GM21825 (cell line): ENCODE data around the gene PLA2G4D.

Source experiments
- ATAC-seq: cut with Tn5 transposase; IDR thresholded peaks from one replicate; pipeline ENCODE4 v1.9.1; 2021; ENCODE audit warnings: mild to moderate bottlenecking, moderate library complexity; ENCODE audit not compliant: unreplicated experiment

PLA2G4D gene

DNA sequence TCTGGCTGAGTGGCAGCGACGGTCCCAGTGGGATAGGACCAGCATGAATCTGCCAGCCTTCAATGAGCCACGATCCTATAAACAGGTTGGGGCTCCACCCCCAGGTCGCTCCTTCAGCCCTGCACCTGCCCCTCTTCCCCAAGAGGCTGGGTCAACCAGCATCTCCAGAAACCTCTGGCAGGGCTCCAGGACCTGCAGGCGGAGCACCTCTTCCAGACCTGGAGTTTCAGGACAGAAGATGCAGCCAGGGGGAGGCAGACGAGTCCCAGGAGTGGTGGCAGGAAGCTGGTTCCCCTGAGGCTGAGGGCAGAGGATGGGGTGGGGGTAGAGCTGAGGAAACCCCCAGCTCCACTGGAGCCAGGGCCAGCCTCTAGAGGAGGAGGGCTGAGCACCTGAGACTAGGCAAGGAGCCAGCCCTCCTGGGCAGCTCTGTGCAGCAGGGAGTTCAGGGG lies at the start of gene PLA2G4D:
Gene PLA2G4D (minus strand): TSS at position 51 of the 452 bp plus-strand sequence. CDS start 103 bp downstream, outside the sequence.
- ATAC-seq, result no peak

GRCh38 chr15:42143356-42143755 lies 49.0 kb upstream of the PLA2G4D start:
- no peak for ATAC-seq

- ATAC-seq, result no peak
Observed at GRCh38 chr15:42141795-42142667, 47.7 kb upstream of the PLA2G4D start.

- no peak for ATAC-seq
Observed at GRCh38 chr15:42141246-42141645, 46.9 kb upstream of the PLA2G4D start.

DNA sequence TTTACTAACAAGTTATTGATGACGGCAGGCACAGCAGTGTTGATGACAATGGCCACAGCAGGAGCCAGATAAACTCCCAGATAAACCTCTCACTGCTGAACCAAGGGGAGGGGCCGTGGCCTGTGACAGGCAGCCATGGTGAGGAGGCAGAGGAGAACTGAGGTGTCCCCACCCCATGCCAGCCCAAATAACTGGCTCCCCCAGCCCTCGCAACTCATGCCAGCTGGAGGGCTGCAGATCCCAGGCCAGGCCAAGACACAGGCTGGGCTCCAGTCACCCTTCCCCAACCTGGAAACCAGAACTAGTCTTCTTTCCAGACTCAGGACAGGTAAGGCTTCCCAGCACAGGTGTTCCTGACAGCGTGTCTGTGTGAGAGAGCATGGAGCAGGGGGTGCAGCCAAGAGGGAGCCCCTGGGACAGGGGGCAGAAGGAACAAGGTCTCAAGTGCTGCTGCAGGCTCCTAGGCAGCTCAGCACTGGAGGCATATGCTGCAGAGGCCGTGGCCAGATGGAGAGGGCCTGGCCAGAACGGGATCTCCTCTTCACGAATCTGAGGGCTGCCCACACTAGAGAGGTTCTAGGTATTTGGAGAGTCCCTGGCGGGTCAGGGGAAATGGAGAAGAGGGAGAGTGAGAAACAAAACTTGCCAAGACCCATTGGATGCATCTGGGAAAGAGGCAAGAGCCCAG lies 46.2 kb upstream of the PLA2G4D start:
- no peak for ATAC-seq

DNA sequence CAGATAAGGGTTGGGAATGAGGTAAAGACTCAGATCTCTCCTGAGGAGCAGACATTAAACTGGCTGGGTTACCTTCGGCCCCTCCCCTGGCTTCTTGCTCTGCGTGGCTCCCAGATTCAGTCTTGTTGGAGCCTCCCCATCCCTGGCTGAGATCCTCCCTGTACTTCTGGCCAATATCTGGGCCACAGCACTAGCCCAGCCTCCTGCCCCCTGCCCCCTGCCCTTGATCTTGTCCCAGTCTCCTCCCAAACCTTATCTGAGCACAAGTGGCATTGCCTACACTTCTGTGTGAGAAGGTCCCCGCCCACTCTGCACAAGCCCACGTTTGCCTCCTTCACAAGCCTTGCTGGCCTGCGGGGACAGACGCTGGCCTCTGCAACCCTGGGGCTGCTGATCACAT lies 45.2 kb upstream of the PLA2G4D start:
- no peak for ATAC-seq

DNA sequence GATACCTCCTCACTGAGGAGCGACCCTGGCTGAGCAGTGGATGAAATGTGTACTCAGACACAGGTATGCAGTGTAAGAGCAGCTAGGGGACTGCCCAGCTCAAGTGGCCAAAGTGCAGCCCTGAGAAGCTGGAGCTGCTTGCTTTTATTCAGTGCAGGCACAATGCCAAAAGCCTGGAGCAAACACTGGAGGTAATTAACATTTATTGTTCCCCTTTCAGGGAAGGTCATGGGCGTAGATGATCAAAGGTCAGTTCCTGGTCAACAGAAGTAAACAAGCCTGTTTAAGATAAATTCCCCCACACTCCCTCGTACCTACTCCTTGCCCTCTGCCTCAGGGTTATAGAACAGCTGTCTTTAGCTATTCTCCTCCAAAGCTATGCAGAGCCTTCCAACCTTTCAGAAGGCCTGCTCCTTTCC lies 44.6 kb upstream of the PLA2G4D start:
- no peak for ATAC-seq

DNA sequence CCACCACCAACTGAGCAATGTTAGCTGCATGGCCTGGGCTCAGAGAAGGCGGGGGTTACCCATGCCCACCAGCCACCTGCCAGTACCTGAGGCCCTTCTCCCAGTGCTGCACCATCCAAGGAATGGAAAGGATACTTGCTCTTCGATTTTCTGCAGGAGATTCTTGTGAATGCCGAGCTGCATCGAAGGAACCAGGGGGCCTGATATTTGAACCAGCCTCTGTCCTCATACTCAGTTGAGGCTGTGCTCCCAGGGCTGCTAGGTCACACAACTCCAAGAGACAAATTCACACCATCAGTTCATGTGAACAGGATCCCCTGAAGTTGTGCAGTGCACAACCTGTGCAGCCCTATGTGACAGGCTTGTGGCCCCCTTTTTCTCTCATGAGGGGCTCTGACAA lies 44.0 kb upstream of the PLA2G4D start:
- no peak for ATAC-seq

- ATAC-seq, result no peak
Observed at GRCh38 chr15:42137461-42138261, 43.3 kb upstream of the PLA2G4D start.

DNA sequence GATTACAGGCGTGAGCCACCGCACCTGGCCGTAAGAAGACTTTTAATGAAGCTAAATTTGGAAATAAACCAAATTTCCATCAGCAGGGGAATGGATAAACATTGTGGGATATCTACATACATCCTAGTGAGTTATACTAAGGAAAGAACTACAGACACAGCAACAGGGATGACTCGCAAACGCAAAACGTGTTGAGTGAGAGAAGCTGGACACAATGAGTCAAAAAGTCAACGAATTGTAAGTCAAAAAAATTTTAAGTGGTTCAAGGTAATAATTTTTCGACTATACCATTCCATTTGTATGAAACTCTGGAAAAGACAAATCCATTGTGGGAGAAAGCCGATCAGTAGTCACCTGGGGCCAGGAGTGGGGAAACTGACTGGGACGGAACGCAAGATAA lies 42.2 kb upstream of the PLA2G4D start:
- no peak for ATAC-seq

- no peak for ATAC-seq
Observed at GRCh38 chr15:42135351-42135750, 41.0 kb upstream of the PLA2G4D start.

DNA sequence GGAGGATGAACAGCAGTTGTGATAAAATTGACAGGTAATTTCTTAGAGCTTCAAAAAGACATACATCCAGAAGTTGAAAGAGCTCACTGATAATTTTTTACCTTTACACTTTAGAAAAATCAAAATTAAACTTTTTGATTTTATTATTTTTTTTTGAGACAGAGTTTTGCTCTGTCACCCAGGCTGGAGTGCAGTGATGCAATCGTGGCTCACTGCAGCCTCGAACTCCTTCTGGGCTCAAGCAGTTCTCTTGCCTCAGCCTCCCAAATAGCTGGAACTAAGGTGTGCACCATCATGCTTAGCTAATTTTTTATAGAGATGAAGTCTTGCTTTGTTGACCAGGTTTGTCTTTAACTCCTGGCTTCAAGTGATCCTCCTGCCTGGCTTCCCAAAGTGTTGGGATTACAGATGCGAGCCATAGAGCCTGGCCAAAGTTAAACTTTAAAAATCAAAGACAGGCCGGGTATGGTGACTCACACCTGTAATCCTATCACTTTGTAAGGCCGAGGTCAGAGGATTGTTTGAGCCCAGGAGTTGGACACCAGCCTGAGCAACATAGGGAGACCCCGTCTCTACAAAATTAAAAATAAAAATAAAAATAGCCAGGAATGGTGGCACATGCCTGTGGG lies 40.4 kb upstream of the PLA2G4D start:
- ATAC-seq, result no peak

DNA sequence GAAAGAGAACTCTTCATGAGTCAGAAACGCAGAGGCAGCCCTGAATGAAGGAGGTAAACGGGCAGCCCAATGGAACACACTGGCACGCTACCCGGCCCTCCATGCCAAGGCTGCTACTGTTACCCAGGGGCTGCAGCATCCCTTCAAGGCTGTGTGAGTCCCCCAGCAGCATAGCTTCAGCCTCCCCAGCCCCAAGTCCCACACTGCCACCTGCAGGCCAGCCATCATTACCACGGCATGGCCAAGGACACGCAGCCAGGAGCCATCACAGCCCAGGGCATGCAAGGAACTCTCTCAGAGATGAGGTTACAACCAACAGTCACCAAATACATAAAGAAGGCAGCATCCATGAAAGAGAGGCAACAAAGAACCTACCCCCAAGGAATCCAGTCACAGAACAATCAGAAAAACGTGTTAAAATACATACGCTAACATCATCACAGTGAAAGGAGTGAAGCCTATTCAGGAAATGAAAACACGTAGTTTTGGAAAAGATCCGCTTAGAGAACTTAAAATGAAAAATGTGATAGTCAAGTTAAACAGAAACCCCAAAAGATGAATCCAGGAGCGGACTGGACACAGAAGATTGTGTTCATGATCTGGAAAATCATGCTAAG lies 39.6 kb upstream of the PLA2G4D start:
- no peak for ATAC-seq

- no peak for ATAC-seq
Observed at GRCh38 chr15:42133356-42133755, 39.0 kb upstream of the PLA2G4D start.

- no peak for ATAC-seq
Observed at GRCh38 chr15:42131826-42132806, 37.8 kb upstream of the PLA2G4D start.

GRCh38 chr15:42131006-42131405 lies 36.6 kb upstream of the PLA2G4D start:
- no peak for ATAC-seq

- no peak for ATAC-seq
Observed at GRCh38 chr15:42130246-42130986, 36.1 kb upstream of the PLA2G4D start.

GRCh38 chr15:42129364-42129763 lies 35.0 kb upstream of the PLA2G4D start:
- no peak for ATAC-seq
